ENCODE data around the gene SMIM14. TPM values are rescaled to one million over a fixed set of nuclear protein-coding genes. Genes with fewer than 3 reads are reported as not detected.
A peak's percentile ranks its signal among the peaks of the same experiment; 100 is the strongest.

The SMIM14 gene
- polyA plus RNA-seq, 3 donors, result 13.6 to 152 (median 140) TPM

- TF ChIP-seq, protein P1, sequence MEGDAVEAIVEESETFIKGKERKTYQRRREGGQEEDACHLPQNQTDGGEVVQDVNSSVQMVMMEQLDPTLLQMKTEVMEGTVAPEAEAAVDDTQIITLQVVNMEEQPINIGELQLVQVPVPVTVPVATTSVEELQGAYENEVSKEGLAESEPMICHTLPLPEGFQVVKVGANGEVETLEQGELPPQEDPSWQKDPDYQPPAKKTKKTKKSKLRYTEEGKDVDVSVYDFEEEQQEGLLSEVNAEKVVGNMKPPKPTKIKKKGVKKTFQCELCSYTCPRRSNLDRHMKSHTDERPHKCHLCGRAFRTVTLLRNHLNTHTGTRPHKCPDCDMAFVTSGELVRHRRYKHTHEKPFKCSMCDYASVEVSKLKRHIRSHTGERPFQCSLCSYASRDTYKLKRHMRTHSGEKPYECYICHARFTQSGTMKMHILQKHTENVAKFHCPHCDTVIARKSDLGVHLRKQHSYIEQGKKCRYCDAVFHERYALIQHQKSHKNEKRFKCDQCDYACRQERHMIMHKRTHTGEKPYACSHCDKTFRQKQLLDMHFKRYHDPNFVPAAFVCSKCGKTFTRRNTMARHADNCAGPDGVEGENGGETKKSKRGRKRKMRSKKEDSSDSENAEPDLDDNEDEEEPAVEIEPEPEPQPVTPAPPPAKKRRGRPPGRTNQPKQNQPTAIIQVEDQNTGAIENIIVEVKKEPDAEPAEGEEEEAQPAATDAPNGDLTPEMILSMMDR (IDR thresholded peaks at IDR 0.05), result no peak
- Histone ChIP-seq H3K4me3 (replicated peaks in 1 of 3; ENCODE audit: low read depth in 2 of 3, low read length in 3 of 3) (no peak overlapping the region), H3K79me2 (ENCODE audit: insufficient read depth, low read length) (no peaks in the 10 kb centered on the region), H2AFZ (ENCODE audit: insufficient read depth, low read depth, low read length, poor library complexity, severe bottlenecking) (no peak overlapping the region), H3K36me3 (replicated peaks in 1 of 2; ENCODE audit: control insufficient read depth in 1 of 2, insufficient read depth in 2 of 2, low read length in 2 of 2) (peaks cover 3 to 28% of the 10 kb centered on the region in 2 donors), H3K27ac (ENCODE audit: low read depth in 1 of 2, low read length in 2 of 2) (no peak overlapping the region), H4K20me1 (ENCODE audit: insufficient read depth, low read length) (no peaks in the 10 kb centered on the region), H3K9me3 (replicated peaks in 1 of 2; ENCODE audit: control insufficient read depth in 1 of 2, insufficient read depth in 1 of 2, low read length in 2 of 2) (no peaks in the 10 kb centered on the region), H3K27me3 (ENCODE audit: control insufficient read depth in 2 of 2, insufficient read depth in 2 of 2, low read length in 2 of 2) (no peaks in the 10 kb centered on the region), H3K4me1 (ENCODE audit: control insufficient read depth in 1 of 2, insufficient read depth in 2 of 2, low read length in 2 of 2) (no peaks in the 10 kb centered on the region), H3K9ac (ENCODE audit: insufficient read depth, low read length, poor library complexity, severe bottlenecking) (no peak overlapping the region), H3K4me2 (replicated peaks; ENCODE audit: extremely low read depth, low read length, poor library complexity, severe bottlenecking) (no peak overlapping the region)
- peak overlapping the region in 1 of 7 donors; percentile 43 for H3K27ac Mint-ChIP-seq
- peaks cover 2% of the 10 kb centered on the region for H3K4me1 Mint-ChIP-seq
- H3K36me3 Mint-ChIP-seq, result peaks cover 11 to 29% of the 10 kb centered on the region in 2 donors
- no peak for DNase-seq
- H3K4me3 Mint-ChIP-seq, result no peak overlapping the region
- intact Hi-C loops (cut with micrococcal nuclease), result no loop called here
- peaks cover 0 to 4% (median under 1%) of the 10 kb centered on the region in 7 donors for H3K9me3 Mint-ChIP-seq
- H3K27me3 Mint-ChIP-seq (ENCODE audit: low read depth in 3 of 3), result no peaks in the 10 kb centered on the region
- 100% methylated on average over 1 of the region's 6 CpGs for WGBS (ENCODE audit: insufficient coverage)
Measured at GRCh38 chr4:39571504-39571903, 67.2 kb downstream of the SMIM14 start.

DNA sequence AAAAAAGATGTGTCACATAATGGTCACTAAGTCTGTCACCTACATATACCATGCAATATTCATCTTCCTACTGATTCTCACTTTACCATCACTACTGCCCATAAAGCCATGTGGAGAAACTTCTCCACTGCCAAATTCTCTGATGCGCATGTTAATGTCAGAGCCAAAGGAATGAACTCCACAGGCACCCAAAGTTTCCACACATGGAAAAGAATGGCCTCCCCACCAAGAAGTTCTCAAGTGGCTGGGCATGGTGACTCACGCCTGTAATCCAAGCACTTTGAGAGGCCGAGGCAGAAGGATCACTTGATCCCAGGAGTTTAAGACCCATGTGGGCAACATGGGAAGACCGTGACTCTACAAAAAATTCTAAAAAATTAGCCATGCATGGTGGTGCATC is 67.6 kb downstream of the SMIM14 start:
- H3K27me3 Mint-ChIP-seq (ENCODE audit: low read depth in 3 of 3), result no peaks in the 10 kb centered on the region
- peaks cover 13 to 34% of the 10 kb centered on the region in 2 donors for H3K36me3 Mint-ChIP-seq
- peaks cover 0 to 9% (median 2%) of the 10 kb centered on the region in 7 donors for H3K9me3 Mint-ChIP-seq
- peaks cover 2% of the 10 kb centered on the region for H3K4me1 Mint-ChIP-seq
- no peaks in the 10 kb centered on the region for H4K20me1 ChIP-seq (ENCODE audit: insufficient read depth, low read length)
- no peak overlapping the region for H3K27ac ChIP-seq (ENCODE audit: low read depth in 1 of 2, low read length in 2 of 2)
- peak overlapping the region in 1 of 7 donors; percentile 43 for H3K27ac Mint-ChIP-seq
- no peaks in the 10 kb centered on the region for H3K79me2 ChIP-seq (ENCODE audit: insufficient read depth, low read length)
- H3K4me3 Mint-ChIP-seq, result no peak overlapping the region
- no peaks in the 10 kb centered on the region for H3K4me1 ChIP-seq (ENCODE audit: control insufficient read depth in 1 of 2, insufficient read depth in 2 of 2, low read length in 2 of 2)
- TF ChIP-seq, protein P1 (IDR thresholded peaks at IDR 0.05), result no peak
- intact Hi-C loops (cut with micrococcal nuclease), result no loop called here
- peaks cover 3 to 32% of the 10 kb centered on the region in 2 donors for H3K36me3 ChIP-seq (replicated peaks in 1 of 2; ENCODE audit: control insufficient read depth in 1 of 2, insufficient read depth in 2 of 2, low read length in 2 of 2)
- no peak overlapping the region for H3K4me3 ChIP-seq (replicated peaks in 1 of 3; ENCODE audit: low read depth in 2 of 3, low read length in 3 of 3)
- no peak for DNase-seq
- WGBS (ENCODE audit: insufficient coverage), result 95% methylated on average over 3 of the region's 4 CpGs
- peaks cover 0 to 4% of the 10 kb centered on the region in 2 donors for H3K9me3 ChIP-seq (replicated peaks in 1 of 2; ENCODE audit: control insufficient read depth in 1 of 2, insufficient read depth in 1 of 2, low read length in 2 of 2)
- H3K9ac ChIP-seq (ENCODE audit: insufficient read depth, low read length, poor library complexity, severe bottlenecking), result no peak overlapping the region
- H2AFZ ChIP-seq (ENCODE audit: insufficient read depth, low read depth, low read length, poor library complexity, severe bottlenecking), result no peak overlapping the region
- no peaks in the 10 kb centered on the region for H3K27me3 ChIP-seq (ENCODE audit: control insufficient read depth in 2 of 2, insufficient read depth in 2 of 2, low read length in 2 of 2)
- no peak overlapping the region for H3K4me2 ChIP-seq (replicated peaks; ENCODE audit: extremely low read depth, low read length, poor library complexity, severe bottlenecking)
